RWPE2 (cell line): ENCODE results near the gene DNLZ.

Source experiments
- ATAC-seq: fragments of 200-7000 bp; cut with Tn5 transposase; 3 replicates; pipeline ENCODE4 v1.9.1; 2021; ENCODE audit warnings: low read depth
- DNase-seq: peaks from one replicate; pipeline ENCODE4 v3.0.0-alpha.2; 2020; ENCODE audit warnings: low spot score
- H3K27ac ChIP-seq: fragments of 450-650 bp; 2 replicates; pipeline ENCODE4 v1.5.1; 2017; ENCODE audit warnings: mild to moderate bottlenecking; ENCODE audit not compliant: poor library complexity, severe bottlenecking
- H3K27me3 ChIP-seq: fragments of 250-450 bp; sonication (Bioruptor Pico); 2 replicates; pipeline ENCODE4 v1.5.1; 2021; ENCODE audit warnings: mild to moderate bottlenecking, moderate library complexity; ENCODE audit not compliant: insufficient read depth, poor library complexity, severe bottlenecking
- H3K36me3 ChIP-seq: fragments of 250-450 bp; sonication (Bioruptor Pico); 2 replicates; pipeline ENCODE4 v1.5.1; 2020; ENCODE audit warnings: low read depth, mild to moderate bottlenecking, moderate library complexity
- H3K4me1 ChIP-seq: fragments of 250-450 bp; sonication (Bioruptor Pico); 2 replicates; pipeline ENCODE4 v1.5.1; 2021; ENCODE audit warnings: mild to moderate bottlenecking, moderate library complexity; ENCODE audit not compliant: insufficient read depth, poor library complexity, severe bottlenecking
- H3K4me3 ChIP-seq: fragments of 250-450 bp; sonication (Bioruptor Pico); 2 replicates; pipeline ENCODE4 v1.5.1; 2021; ENCODE audit warnings: mild to moderate bottlenecking, moderate library complexity; ENCODE audit not compliant: severe bottlenecking
- H3K9me3 ChIP-seq: fragments of 250-450 bp; sonication (Bioruptor Pico); 2 replicates; pipeline ENCODE4 v1.5.1; 2021; ENCODE audit warnings: mild to moderate bottlenecking, moderate library complexity; ENCODE audit not compliant: severe bottlenecking
- CTCF ChIP-seq: fragments of 450-650 bp; IDR thresholded peaks from one replicate; pipeline ENCODE4 v1.5.1; 2017; ENCODE audit warnings: mild to moderate bottlenecking, moderate library complexity; ENCODE audit not compliant: poor library complexity, severe bottlenecking

Gene DNLZ

GRCh38 chr9:136338511-136338910 lies 25.0 kb downstream of the DNLZ start:
- H3K9me3 ChIP-seq, result no peaks in the 10 kb centered on the region
- no peak overlapping the region for H3K27ac ChIP-seq
- no peak for ATAC-seq
- H3K4me1 ChIP-seq, result no peaks in the 10 kb centered on the region
- H3K27me3 ChIP-seq, result no peaks in the 10 kb centered on the region
- no peak for TF ChIP-seq CTCF
- no peak overlapping the region for H3K4me3 ChIP-seq
- H3K36me3 ChIP-seq, result no peaks in the 10 kb centered on the region
- DNase-seq, result no peak

GRCh38 chr9:136337416-136338395 lies 25.8 kb downstream of the DNLZ start:
- Histone ChIP-seq H3K36me3 (no peaks in the 10 kb centered on the region), H3K4me3 (no peak overlapping the region), H3K27ac (no peak overlapping the region), H3K27me3 (no peaks in the 10 kb centered on the region), H3K4me1 (no peaks in the 10 kb centered on the region), H3K9me3 (no peaks in the 10 kb centered on the region)
- ATAC-seq (no peak), DNase-seq (no peak)
- no peak for TF ChIP-seq CTCF

- no peak for TF ChIP-seq CTCF
- ATAC-seq (no peak), DNase-seq (no peak)
- no peak overlapping the region for H3K4me3 ChIP-seq
- H3K9me3 ChIP-seq, result no peaks in the 10 kb centered on the region
- no peaks in the 10 kb centered on the region for H3K27me3 ChIP-seq
- H3K4me1 ChIP-seq, result no peaks in the 10 kb centered on the region
- no peaks in the 10 kb centered on the region for H3K36me3 ChIP-seq
- H3K27ac ChIP-seq, result no peak overlapping the region
These were observed 26.7 kb downstream of the DNLZ start for GRCh38 chr9:136336881-136337280.

- no peak for DNase-seq
- TF ChIP-seq CTCF, result no peak
- Histone ChIP-seq H3K4me3 (no peak overlapping the region), H3K36me3 (no peaks in the 10 kb centered on the region), H3K27ac (no peak overlapping the region), H3K27me3 (no peaks in the 10 kb centered on the region), H3K4me1 (no peaks in the 10 kb centered on the region), H3K9me3 (no peaks in the 10 kb centered on the region)
- ATAC-seq, result no peak
These were observed 27.2 kb downstream of the DNLZ start for GRCh38 chr9:136336156-136336870.
